NCI-H526 treated with DMSO at 0.1 percent for 48 hours (cell line): ENCODE measurements around the gene CCDC142.

Experiments
- DNase-seq: peaks from one replicate; lab custom pipeline; 2025; lab: John Stamatoyannopoulos, UW

The CCDC142 gene

GRCh38 chr2:74514368-74515270 is 31.8 kb upstream of the CCDC142 start, which contains the start of gene TLX2:
Gene TLX2 (plus strand): TSS chr2:74514450. CDS start chr2:74514807, 357 bp downstream.
- DNase-seq = no peak

- DNase-seq = no peak
These were observed 31.0 kb upstream of the CCDC142 start for GRCh38 chr2:74513605-74514367.

GRCh38 chr2:74512744-74513604 is 30.2 kb upstream of the CCDC142 start:
- DNase-seq = no peak

- no peak for DNase-seq
These were observed 28.5 kb upstream of the CCDC142 start for GRCh38 chr2:74511104-74511989.

GRCh38 chr2:74510272-74510671 is 27.5 kb upstream of the CCDC142 start:
- DNase-seq = no peak

- DNase-seq = no peak
These were observed 25.2 kb upstream of the CCDC142 start for GRCh38 chr2:74507926-74508520.

- peak; percentile 94 for DNase-seq
These were observed 24.5 kb upstream of the CCDC142 start, which contains the start of gene PCGF1 for GRCh38 chr2:74507145-74507925. Gene PCGF1 (minus strand): TSS chr2:74507695. CDS start chr2:74507668, 27 bp downstream.

GRCh38 chr2:74505448-74506246 is 22.8 kb upstream of the CCDC142 start:
- no peak for DNase-seq

- no peak for DNase-seq
These were observed 21.8 kb upstream of the CCDC142 start for GRCh38 chr2:74504591-74504990.

- DNase-seq = no peak
These were observed 21.0 kb upstream of the CCDC142 start for GRCh38 chr2:74503506-74504475.

GRCh38 chr2:74502720-74503505 is 20.1 kb upstream of the CCDC142 start:
- no peak for DNase-seq

GRCh38 chr2:74502147-74502719 is 19.4 kb upstream of the CCDC142 start:
- DNase-seq = no peak

GRCh38 chr2:74501335-74502071 is 18.7 kb upstream of the CCDC142 start:
- no peak for DNase-seq

GRCh38 chr2:74500578-74500946 is 17.8 kb upstream of the CCDC142 start:
- no peak for DNase-seq

- DNase-seq = no peak
These were observed 17.3 kb upstream of the CCDC142 start for GRCh38 chr2:74499940-74500577.
